ENCODE measurements around the gene MRGPRE. TPM values are rescaled to one million over a fixed set of nuclear protein-coding genes. Genes with fewer than 3 reads are reported as not detected.

The MRGPRE gene
- total RNA-seq, 1 experiment from 2014 or later: not detected

- in situ Hi-C loops (cut with HindIII; ENCODE audit: low pct_unique_long_range_greater_than_20kb, low sequenced_read_pairs): no loop called here
- DNase-seq (ENCODE audit: low read depth, low spot score): no peak
These were observed 40.5 kb downstream of the MRGPRE start for GRCh38 chr11:3191586-3192324.

DNA sequence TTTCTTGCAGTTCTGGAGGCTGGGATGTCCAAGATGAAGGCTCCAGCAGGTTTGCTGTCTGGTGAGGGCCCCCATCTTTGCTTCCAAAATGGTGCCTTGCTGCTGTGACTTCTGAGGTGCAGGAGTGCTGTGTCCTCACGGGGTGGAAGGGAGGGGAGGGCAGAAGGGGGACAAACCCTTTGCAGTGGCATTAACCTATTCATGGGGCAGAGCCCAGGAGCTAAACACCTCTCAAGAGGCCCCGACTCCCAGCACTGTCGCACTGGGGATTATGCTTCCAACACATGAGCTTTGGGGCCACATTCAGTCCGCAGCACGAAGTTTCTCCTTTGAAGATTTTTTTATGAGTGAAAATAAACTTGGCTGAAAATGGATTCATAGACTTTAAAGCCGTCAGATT, 41.6 kb downstream of the MRGPRE start:
- in situ Hi-C loops (cut with HindIII; ENCODE audit: low pct_unique_long_range_greater_than_20kb, low sequenced_read_pairs): no loop called here
- DNase-seq (ENCODE audit: low read depth, low spot score): no peak

- in situ Hi-C loops (cut with HindIII; ENCODE audit: low pct_unique_long_range_greater_than_20kb, low sequenced_read_pairs): no loop called here
- no peak for DNase-seq (ENCODE audit: low read depth, low spot score)
These were observed 42.2 kb downstream of the MRGPRE start for GRCh38 chr11:3189886-3190583.

- no peak for DNase-seq (ENCODE audit: low read depth, low spot score)
- in situ Hi-C loops (cut with HindIII; ENCODE audit: low pct_unique_long_range_greater_than_20kb, low sequenced_read_pairs): no loop called here
These were observed 42.9 kb downstream of the MRGPRE start for GRCh38 chr11:3189196-3189843.

DNA sequence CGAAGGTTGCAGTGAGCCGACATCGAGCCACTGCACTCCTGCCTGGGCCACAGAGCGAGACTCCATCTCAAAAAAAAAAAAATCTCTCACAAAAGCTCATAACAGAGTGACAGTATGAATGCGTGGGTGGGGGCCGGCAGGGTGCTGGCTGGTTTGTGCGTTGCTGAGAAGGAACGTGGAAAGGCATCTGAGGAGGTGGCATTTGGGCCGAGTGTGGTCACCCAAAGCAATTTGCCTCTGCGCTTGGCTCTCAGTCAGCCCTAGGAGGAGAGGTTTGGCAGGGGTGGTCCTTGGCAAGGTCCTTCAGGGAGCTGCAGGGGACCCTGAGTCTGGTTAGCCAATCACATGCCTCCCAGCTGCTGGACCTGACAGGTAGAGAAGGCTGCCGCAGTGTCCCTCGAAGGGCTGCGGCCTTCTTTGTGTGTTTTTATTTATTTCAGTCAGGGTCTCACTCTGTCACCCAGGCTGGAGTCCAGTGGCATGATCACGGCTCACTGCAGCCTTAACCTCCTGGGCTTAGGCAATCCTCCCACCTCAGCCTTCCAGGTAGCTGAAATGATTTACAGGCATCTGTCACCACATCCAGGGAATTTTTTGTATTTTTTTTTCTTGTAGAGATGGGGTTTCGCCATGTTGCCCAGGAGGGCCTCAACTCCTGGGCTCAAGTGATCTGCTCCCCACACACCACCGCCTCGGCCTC, 43.6 kb downstream of the MRGPRE start:
- DNase-seq (ENCODE audit: low read depth, low spot score): no peak
- in situ Hi-C loops (cut with HindIII; ENCODE audit: low pct_unique_long_range_greater_than_20kb, low sequenced_read_pairs): no loop called here

GRCh38 chr11:3186166-3186953, 45.9 kb downstream of the MRGPRE start:
- in situ Hi-C loops (cut with HindIII; ENCODE audit: low pct_unique_long_range_greater_than_20kb, low sequenced_read_pairs): no loop called here
- DNase-seq (ENCODE audit: low read depth, low spot score): no peak

DNA sequence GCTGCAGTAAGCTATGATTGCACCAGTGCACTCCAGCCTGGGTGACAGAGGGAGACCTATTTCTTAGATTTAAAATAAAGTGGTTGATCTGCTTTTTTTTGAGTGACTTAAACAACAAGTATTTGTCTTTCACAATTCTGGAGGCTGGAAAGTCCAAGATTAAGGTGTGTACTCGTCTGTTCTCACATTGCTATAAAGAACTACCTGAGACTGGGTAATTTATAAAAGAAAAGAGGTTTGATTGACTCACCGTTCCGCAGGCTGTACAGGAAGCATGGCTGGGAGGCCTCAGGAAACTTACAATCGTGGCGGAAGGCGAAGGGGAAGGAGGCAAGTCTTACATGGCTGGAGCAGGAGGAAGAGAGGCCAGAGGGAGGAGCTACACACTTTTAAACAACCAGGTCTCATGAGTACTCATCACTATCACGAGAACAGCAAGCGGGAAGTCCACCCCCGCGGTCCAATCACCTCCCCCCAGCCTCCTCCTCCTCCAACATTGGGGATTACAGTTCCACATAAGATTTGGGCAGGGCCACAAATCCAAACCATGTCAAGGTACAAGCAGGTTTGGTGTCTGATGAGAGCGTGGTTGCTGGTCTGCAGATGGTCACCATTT, 47.4 kb downstream of the MRGPRE start:
- DNase-seq (ENCODE audit: low read depth, low spot score): no peak
- in situ Hi-C loops (cut with HindIII; ENCODE audit: low pct_unique_long_range_greater_than_20kb, low sequenced_read_pairs): no loop called here

DNA sequence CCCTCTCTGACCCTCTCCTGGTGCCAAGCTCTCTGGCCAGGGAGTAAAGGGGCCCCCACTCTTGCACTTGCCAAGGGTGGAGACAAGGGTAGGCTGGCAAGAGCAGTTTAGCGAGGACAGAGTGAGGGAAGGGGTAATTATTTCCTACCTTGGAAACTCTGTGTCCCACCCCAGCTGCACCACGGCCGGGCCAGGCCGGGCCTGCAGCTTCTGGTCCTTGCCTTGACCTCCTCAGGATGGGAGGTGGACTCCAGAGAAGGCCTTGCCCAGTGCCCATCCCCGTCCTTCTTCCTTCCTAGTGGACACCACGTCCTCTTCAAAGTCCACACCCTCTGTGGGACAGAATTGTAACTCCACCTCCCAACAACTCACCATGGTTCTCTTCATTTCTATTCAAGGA, 48.7 kb downstream of the MRGPRE start:
- in situ Hi-C loops (cut with HindIII; ENCODE audit: low pct_unique_long_range_greater_than_20kb, low sequenced_read_pairs): no loop called here
- no peak for DNase-seq (ENCODE audit: low read depth, low spot score)

DNA sequence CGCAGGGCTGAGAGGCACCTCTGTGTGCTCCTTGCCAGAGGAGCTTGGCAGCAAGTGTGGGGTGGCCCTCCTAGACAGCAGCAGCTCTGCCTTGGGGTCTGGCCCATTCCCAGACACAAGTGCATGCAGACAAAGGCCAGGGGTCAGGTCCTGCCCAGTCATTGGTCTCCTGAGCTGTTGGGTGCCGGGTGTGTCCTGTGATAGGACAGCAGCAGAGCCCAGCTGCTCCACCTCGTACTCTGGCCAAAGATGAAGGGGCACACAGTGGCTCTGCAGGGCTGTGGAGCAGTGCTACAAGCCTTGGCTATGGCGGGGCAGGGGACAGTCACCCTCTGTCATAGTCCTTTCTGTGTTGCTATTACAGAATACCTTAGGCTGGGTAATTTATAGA, 49.8 kb downstream of the MRGPRE start:
- no peak for DNase-seq (ENCODE audit: low read depth, low spot score)
- in situ Hi-C loops (cut with HindIII; ENCODE audit: low pct_unique_long_range_greater_than_20kb, low sequenced_read_pairs): no loop called here

GRCh38 chr11:3181725-3182461, 50.3 kb downstream of the MRGPRE start:
- in situ Hi-C loops (cut with HindIII; ENCODE audit: low pct_unique_long_range_greater_than_20kb, low sequenced_read_pairs): no loop called here
- no peak for DNase-seq (ENCODE audit: low read depth, low spot score)

DNA sequence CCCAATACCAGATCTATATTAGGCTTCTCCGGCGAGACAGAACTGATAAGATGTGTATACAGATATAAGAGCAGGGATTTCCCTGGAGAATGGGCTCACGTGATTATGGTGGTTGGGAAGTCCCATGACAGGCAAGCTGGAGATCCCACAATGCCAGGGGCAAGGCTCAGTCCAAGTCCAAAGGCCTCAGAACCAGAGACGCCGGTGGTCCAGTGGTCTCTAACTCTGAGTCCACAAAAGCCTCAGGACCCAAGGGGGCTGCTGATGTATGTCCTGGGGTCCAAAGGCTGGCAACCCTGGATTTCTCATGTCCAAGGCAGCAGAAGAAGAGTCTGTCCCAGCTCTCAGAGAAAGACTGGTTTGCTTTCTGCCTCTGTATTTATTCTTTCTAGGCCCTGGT, 51.3 kb downstream of the MRGPRE start:
- DNase-seq (ENCODE audit: low read depth, low spot score): no peak
- in situ Hi-C loops (cut with HindIII; ENCODE audit: low pct_unique_long_range_greater_than_20kb, low sequenced_read_pairs): no loop called here

DNA sequence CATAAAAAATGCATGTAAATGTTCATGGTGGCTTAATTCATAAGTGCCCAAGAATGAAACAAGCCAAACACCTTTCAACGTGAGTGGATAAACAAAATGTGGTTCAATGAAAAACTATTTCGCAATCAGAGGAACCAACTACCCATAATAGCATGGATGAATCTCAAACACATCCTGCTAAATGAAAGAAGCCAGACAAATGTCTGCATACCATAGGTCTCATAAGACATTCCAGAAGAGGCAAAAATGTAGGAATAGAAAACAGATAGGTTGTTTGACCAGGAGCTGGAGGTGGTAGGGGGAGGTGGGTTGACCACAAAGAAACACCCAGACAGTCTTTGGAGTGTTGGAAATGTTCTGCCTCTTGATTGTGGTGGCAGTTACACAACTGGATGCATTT, 53.9 kb downstream of the MRGPRE start:
- peak; percentile 91 for DNase-seq (ENCODE audit: low read depth, low spot score)
- in situ Hi-C loops (cut with HindIII; ENCODE audit: low pct_unique_long_range_greater_than_20kb, low sequenced_read_pairs): no loop called here

DNA sequence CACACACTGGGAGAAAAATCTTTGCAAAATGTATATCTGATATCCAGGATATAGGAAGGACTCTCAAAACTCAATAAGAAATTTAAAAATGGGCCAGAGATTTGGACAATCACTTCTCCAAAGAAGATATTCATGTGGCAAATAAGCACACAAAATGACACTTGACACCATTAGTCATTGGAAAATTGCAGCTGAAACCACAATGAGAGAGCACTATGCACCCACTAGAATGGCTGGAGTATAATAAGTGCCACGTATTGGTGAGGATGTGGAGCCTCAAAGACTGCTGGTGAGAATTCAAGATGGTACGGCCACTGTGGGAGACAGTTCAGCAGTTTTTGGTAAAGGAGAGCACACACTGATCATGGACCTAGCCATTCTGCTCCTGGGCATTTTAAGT, 54.3 kb downstream of the MRGPRE start:
- in situ Hi-C loops (cut with HindIII; ENCODE audit: low pct_unique_long_range_greater_than_20kb, low sequenced_read_pairs): no loop called here
- peak; percentile 50 for DNase-seq (ENCODE audit: low read depth, low spot score)
